Stomach (tissue), 4 donors: Measurements from ENCODE around the gene SMCO4.

ENCODE experiments used
- EP300 ChIP-seq: sonication (generic); formaldehyde crosslinking; IDR thresholded peaks from one replicate; pipeline ENCODE4 v1.6.1; 2017; ENCODE audit warnings: antibody characterized with exemption
- POLR2A ChIP-seq, 4 donors: fragments of 450-650 bp; IDR thresholded peaks; one replicate each; pipeline ENCODE4 v1.6.1; 2016; ENCODE audit warnings: antibody characterized with exemption in 4 of 4, control low read depth in 2 of 4, mild to moderate bottlenecking in 1 of 4, moderate library complexity in 1 of 4
- POLR2AphosphoS5 ChIP-seq, 3 donors: sonication (generic); formaldehyde crosslinking; IDR thresholded peaks; one replicate each; pipeline ENCODE4 v1.6.1; 2016; ENCODE audit warnings: antibody characterized with exemption in 3 of 3
- TF ChIP-seq, protein P1 (sequence below), 7 experiments: fragments of 450-650 bp in 4 of 7; fragments of 200-600 bp in 3 of 7; sonication (generic) in 3 of 7; IDR thresholded peaks; one replicate each; pipeline ENCODE4 v1.5.1; 2016 to 2019; ENCODE audit warnings: antibody characterized with exemption in 7 of 7, control low read depth in 2 of 7, mild to moderate bottlenecking in 1 of 7

GRCh38 chr11:93497596-93497995 lies 45.6 kb downstream of the SMCO4 start:
- TF ChIP-seq, protein P1, sequence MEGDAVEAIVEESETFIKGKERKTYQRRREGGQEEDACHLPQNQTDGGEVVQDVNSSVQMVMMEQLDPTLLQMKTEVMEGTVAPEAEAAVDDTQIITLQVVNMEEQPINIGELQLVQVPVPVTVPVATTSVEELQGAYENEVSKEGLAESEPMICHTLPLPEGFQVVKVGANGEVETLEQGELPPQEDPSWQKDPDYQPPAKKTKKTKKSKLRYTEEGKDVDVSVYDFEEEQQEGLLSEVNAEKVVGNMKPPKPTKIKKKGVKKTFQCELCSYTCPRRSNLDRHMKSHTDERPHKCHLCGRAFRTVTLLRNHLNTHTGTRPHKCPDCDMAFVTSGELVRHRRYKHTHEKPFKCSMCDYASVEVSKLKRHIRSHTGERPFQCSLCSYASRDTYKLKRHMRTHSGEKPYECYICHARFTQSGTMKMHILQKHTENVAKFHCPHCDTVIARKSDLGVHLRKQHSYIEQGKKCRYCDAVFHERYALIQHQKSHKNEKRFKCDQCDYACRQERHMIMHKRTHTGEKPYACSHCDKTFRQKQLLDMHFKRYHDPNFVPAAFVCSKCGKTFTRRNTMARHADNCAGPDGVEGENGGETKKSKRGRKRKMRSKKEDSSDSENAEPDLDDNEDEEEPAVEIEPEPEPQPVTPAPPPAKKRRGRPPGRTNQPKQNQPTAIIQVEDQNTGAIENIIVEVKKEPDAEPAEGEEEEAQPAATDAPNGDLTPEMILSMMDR (IDR thresholded peaks at IDR 0.05) = no peak
- TF ChIP-seq POLR2A (IDR thresholded peaks at IDR 0.05) (no peak), POLR2AphosphoS5 (IDR thresholded peaks at IDR 0.05) (no peak), EP300 (no peak)
